DMS153 treated with DMSO at 0.1 percent for 48 hours (cell line): ENCODE data around the gene AGFG2.

Source experiments
- DNase-seq: peaks from one replicate; lab custom pipeline; 2025; ENCODE audit not compliant: unreplicated experiment; lab: John Stamatoyannopoulos, UW

The AGFG2 gene

GRCh38 chr7:100571829-100572116 lies 32.8 kb downstream of the AGFG2 start:
- DNase-seq, result no peak

GRCh38 chr7:100572281-100572948 lies 33.4 kb downstream of the AGFG2 start:
- DNase-seq, result no peak

GRCh38 chr7:100572949-100573675 lies 34.1 kb downstream of the AGFG2 start:
- no peak for DNase-seq

- DNase-seq, result no peak
Measured at GRCh38 chr7:100573691-100574361, 34.8 kb downstream of the AGFG2 start, which contains the start of gene SAP25. Gene SAP25, minus strand, starts transcription at chr7:100573900. Its CDS starts 158 bp downstream, at chr7:100573742.

- DNase-seq, result no peak
Measured at GRCh38 chr7:100574362-100575205, 35.6 kb downstream of the AGFG2 start.

GRCh38 chr7:100575206-100575631 lies 36.2 kb downstream of the AGFG2 start:
- DNase-seq, result no peak

GRCh38 chr7:100575746-100576383 lies 36.9 kb downstream of the AGFG2 start:
- no peak for DNase-seq

- no peak for DNase-seq
Measured at GRCh38 chr7:100576384-100576993, 37.5 kb downstream of the AGFG2 start.

GRCh38 chr7:100577103-100577502 lies 38.1 kb downstream of the AGFG2 start:
- DNase-seq, result no peak

GRCh38 chr7:100577507-100577906 lies 38.5 kb downstream of the AGFG2 start:
- no peak for DNase-seq

GRCh38 chr7:100578246-100579183 lies 39.5 kb downstream of the AGFG2 start:
- DNase-seq, result no peak

GRCh38 chr7:100580466-100581283 lies 41.7 kb downstream of the AGFG2 start:
- DNase-seq, result no peak

GRCh38 chr7:100582041-100582579 lies 43.1 kb downstream of the AGFG2 start:
- no peak for DNase-seq

- no peak for DNase-seq
Measured at GRCh38 chr7:100582650-100583049, 43.6 kb downstream of the AGFG2 start.

GRCh38 chr7:100583132-100584053 lies 44.4 kb downstream of the AGFG2 start:
- no peak for DNase-seq

GRCh38 chr7:100584054-100584682 lies 45.2 kb downstream of the AGFG2 start:
- DNase-seq, result no peak
